MCF 10A (cell line): Measurements from ENCODE around the gene CFAP299. TPM values are rescaled to one million over a fixed set of nuclear protein-coding genes. Genes with fewer than 3 reads are reported as not detected.

Experiments
- BruUV-seq: library from RNA; stranded (reverse); fragments of 400-500 nt; replicated peaks from 2 replicates; lab custom pipeline; 2021; lab: Mats Ljungman, UMichigan
- CTCF ChIA-PET: fragments of 300-600 bp; sonication (Branson Sonifier 250); formaldehyde crosslinking; extraction: SDS; loops from one replicate; lab custom pipeline; 2021; ENCODE audit warnings: antibody characterized with exemption, inconsistent platforms; lab: Yijun Ruan, JAX
- POLR2A ChIA-PET: fragments of 300-600, 350-650 bp; sonication (Branson Sonifier 250); formaldehyde crosslinking; extraction: SDS; loops from one replicate; lab custom pipeline; 2020; ENCODE audit warnings: antibody characterized with exemption, inconsistent platforms; lab: Yijun Ruan, JAX
- DNase-seq: peaks from one replicate; pipeline ENCODE4 v3.0.0-alpha.2; 2018; ENCODE audit not compliant: unreplicated experiment
- H3K27ac Mint-ChIP-seq: one replicate; pipeline ENCODE4 v1.8.0; 2022; ENCODE audit warnings: mild to moderate bottlenecking, low read depth, mixed read lengths; ENCODE audit not compliant: unreplicated experiment
- H3K27me3 Mint-ChIP-seq: one replicate; pipeline ENCODE4 v1.8.0; 2022; ENCODE audit warnings: mixed read lengths; ENCODE audit not compliant: insufficient read depth, unreplicated experiment
- H3K36me3 Mint-ChIP-seq: one replicate; pipeline ENCODE4 v1.8.0; 2022; ENCODE audit warnings: mild to moderate bottlenecking, moderate library complexity, mixed read lengths; ENCODE audit not compliant: insufficient read depth, unreplicated experiment
- H3K4me1 Mint-ChIP-seq: one replicate; pipeline ENCODE4 v1.8.0; 2022; ENCODE audit warnings: mixed read lengths; ENCODE audit not compliant: insufficient read depth, unreplicated experiment
- H3K4me3 Mint-ChIP-seq: one replicate; pipeline ENCODE4 v1.8.0; 2022; ENCODE audit warnings: mild to moderate bottlenecking, moderate library complexity, mixed read lengths; ENCODE audit not compliant: unreplicated experiment
- H3K9me3 Mint-ChIP-seq: one replicate; pipeline ENCODE4 v1.8.0; 2022; ENCODE audit warnings: mixed read lengths; ENCODE audit not compliant: unreplicated experiment
- CTCF ChIP-seq: fragments of 200-600 bp; IDR thresholded peaks from one replicate; pipeline ENCODE4 v1.8.0; 2022; ENCODE audit warnings: antibody characterized with exemption, mild to moderate bottlenecking; ENCODE audit not compliant: unreplicated experiment
- intact Hi-C: fragments of 100-400 bp; cut with micrococcal nuclease; formaldehyde crosslinking; loops from 2 replicates; pipeline ENCODE4 v1.14.1; 2022
- total RNA-seq: library from RNA; stranded (reverse); gene quantifications from 2 replicates; pipeline ENCODE4 v1.2.3, GENCODE V29; 2022

CFAP299 gene
- total RNA-seq, 1 experiment from 2014 or later: 0.33 TPM

- TF ChIP-seq CTCF: no peak
- Mint-ChIP-seq H3K4me3 (no peak overlapping the region), H3K4me1 (peaks cover 10% of the 10 kb centered on the region), H3K36me3 (no peaks in the 10 kb centered on the region), H3K27me3 (no peaks in the 10 kb centered on the region), H3K9me3 (no peaks in the 10 kb centered on the region), H3K27ac (no peak overlapping the region)
- DNase-seq: no peak
- intact Hi-C loops: no loop called here
- CTCF ChIA-PET: interaction anchor here (0.6 kb wide), 1 partner anchor 12 kb away, joined by 4 read pairs; no protein-coding TSS in a partner anchor
- POLR2A ChIA-PET: no interaction called here
- no TSS peak for BruUV-seq
Observed at GRCh38 chr4:80461412-80461811, 125.9 kb downstream of the CFAP299 start.

GRCh38 chr4:80462621-80463091 is 127.1 kb downstream of the CFAP299 start:
- ChIA-PET POLR2A (no interaction called here), CTCF (interaction anchor here (1.0 kb wide), 1 partner anchor 97 kb away, joined by 4 read pairs; no protein-coding TSS in a partner anchor)
- no peak for DNase-seq
- intact Hi-C loops: no loop called here
- Mint-ChIP-seq H3K4me1 (peaks cover 10% of the 10 kb centered on the region), H3K27me3 (no peaks in the 10 kb centered on the region), H3K36me3 (no peaks in the 10 kb centered on the region), H3K9me3 (no peaks in the 10 kb centered on the region), H3K4me3 (no peak overlapping the region), H3K27ac (no peak overlapping the region)
- TF ChIP-seq CTCF: no peak
- no TSS peak for BruUV-seq

GRCh38 chr4:80463509-80463908 is 128.0 kb downstream of the CFAP299 start:
- no peak for DNase-seq
- H3K27me3 Mint-ChIP-seq: no peaks in the 10 kb centered on the region
- ChIA-PET POLR2A (interaction anchor here (0.7 kb wide), 1 partner anchor 22 kb away, joined by 3 read pairs; no protein-coding TSS in a partner anchor), CTCF (no interaction called here)
- no peak overlapping the region for H3K4me3 Mint-ChIP-seq
- peaks cover 10% of the 10 kb centered on the region for H3K4me1 Mint-ChIP-seq
- intact Hi-C loops: no loop called here
- BruUV-seq: no TSS peak
- H3K9me3 Mint-ChIP-seq: no peaks in the 10 kb centered on the region
- TF ChIP-seq CTCF: no peak
- H3K27ac Mint-ChIP-seq: no peak overlapping the region
- no peaks in the 10 kb centered on the region for H3K36me3 Mint-ChIP-seq

GRCh38 chr4:80465238-80465637 is 129.7 kb downstream of the CFAP299 start:
- Mint-ChIP-seq H3K9me3 (no peaks in the 10 kb centered on the region), H3K4me1 (peaks cover 10% of the 10 kb centered on the region), H3K27me3 (no peaks in the 10 kb centered on the region), H3K27ac (no peak overlapping the region), H3K4me3 (no peak overlapping the region), H3K36me3 (no peaks in the 10 kb centered on the region)
- TF ChIP-seq CTCF: no peak
- CTCF ChIA-PET: no interaction called here
- POLR2A ChIA-PET: no interaction called here
- BruUV-seq: no TSS peak
- intact Hi-C loops: no loop called here
- no peak for DNase-seq
